A549 (cell line): ENCODE measurements around the gene GLRX2. TPM values are rescaled to one million over a fixed set of nuclear protein-coding genes. Genes with fewer than 3 reads are reported as not detected.

ENCODE experiments used
- ATAC-seq, 2 experiments: fragments of 200-7000 bp in 1 of 2; fragments of >200 bp in 1 of 2; cut with Nextera tagmentation in 1 of 2; cut with Tn5 transposase in 1 of 2; 3 replicates each; pipeline versions ENCODE4 v1.8.0 to v1.9.1; 2018 to 2020; ENCODE audit warnings: mild to moderate bottlenecking in 1 of 2, moderate library complexity in 1 of 2
- CTCF ChIA-PET: fragments of 300-600 bp; sonication (Branson Sonifier 250); formaldehyde crosslinking; extraction: SDS; loops from one replicate; lab custom pipeline; 2021; ENCODE audit warnings: antibody characterized with exemption, inconsistent platforms; lab: Yijun Ruan, JAX
- POLR2A ChIA-PET: fragments of 350-600 bp; formaldehyde crosslinking; extraction: SDS; loops from one replicate; lab custom pipeline; 2021; ENCODE audit warnings: antibody characterized with exemption, inconsistent platforms; lab: Yijun Ruan, JAX
- DNase-seq, 2 experiments: peaks; one replicate each; pipeline versions ENCODE4 v3.0.0 to v3.0.0-alpha.2; 2011 to 2016; ENCODE audit warnings: low read depth in 1 of 2, low spot score in 1 of 2
- FAIRE-seq: peaks from 2 replicates; lab custom pipeline; 2011; peaks lifted over from hg19 to GRCh38; lab: Jason Lieb, UNC
- H3K27ac ChIP-seq, 2 experiments: fragments of >200 bp; sonication (Bioruptor Twin); formaldehyde crosslinking; 3 replicates each; pipeline ENCODE4 v1.5.1; 2016 to 2017
- H3K4me1 ChIP-seq: fragments of >200 bp; sonication (Bioruptor Twin); formaldehyde crosslinking; 3 replicates; pipeline ENCODE4 v1.6.1; 2016
- H3K4me2 ChIP-seq: fragments of >200 bp; sonication (Bioruptor Twin); formaldehyde crosslinking; 3 replicates; pipeline ENCODE4 v1.6.1; 2016
- H3K4me3 ChIP-seq: fragments of >200 bp; sonication (Bioruptor Twin); formaldehyde crosslinking; 3 replicates; pipeline ENCODE4 v1.5.1; 2016
- H3K9me3 ChIP-seq: fragments of >200 bp; sonication (Bioruptor Twin); formaldehyde crosslinking; 3 replicates; pipeline ENCODE4 v1.6.1; 2016
- CBX2 ChIP-seq: fragments of 200-600 bp; sonication (generic); IDR thresholded peaks from 2 replicates; pipeline ENCODE4 v1.6.1; 2016; ENCODE audit warnings: low read depth, mild to moderate bottlenecking, borderline replicate concordance
- CBX8 ChIP-seq: fragments of 200-600 bp; sonication (generic); IDR thresholded peaks from 2 replicates; pipeline ENCODE4 v1.6.1; 2016
- CHD2 ChIP-seq: fragments of 150-350 bp; IDR thresholded peaks from 2 replicates; pipeline ENCODE4 v1.6.1; 2014; ENCODE audit warnings: low read length; ENCODE audit not compliant: partially characterized antibody
- CTCF ChIP-seq: fragments of >200 bp; sonication (Bioruptor Twin); formaldehyde crosslinking; IDR thresholded peaks from 3 replicates; pipeline ENCODE4 v1.5.1; 2016
- E2F6 ChIP-seq: IDR thresholded peaks from 2 replicates; pipeline ENCODE4 v1.6.1; 2012; ENCODE audit warnings: low read depth, borderline replicate concordance
- EHF ChIP-seq: fragments of 250-450 bp; sonication (Bioruptor Pico); IDR thresholded peaks from 2 replicates; pipeline ENCODE4 v1.5.0; 2020; ENCODE audit warnings: mild to moderate bottlenecking
- EHMT2 ChIP-seq: fragments of 200-600 bp; sonication (generic); IDR thresholded peaks from 2 replicates; pipeline ENCODE4 v1.6.1; 2016; ENCODE audit warnings: antibody characterized with exemption, low read depth, mild to moderate bottlenecking, moderate library complexity
- EP300 ChIP-seq, 2 experiments: fragments of >200 bp; sonication (Bioruptor Twin); formaldehyde crosslinking; IDR thresholded peaks; 2 replicates in 1 of 2; 3 replicates in 1 of 2; pipeline ENCODE4 v1.6.1; 2016 to 2017
- FOSL2 ChIP-seq, 2 experiments: fragments of 450-650 bp in 1 of 2; fragments of >200 bp in 1 of 2; sonication (Bioruptor Twin) in 1 of 2; formaldehyde crosslinking; IDR thresholded peaks; 2 replicates each; pipeline versions ENCODE4 v1.5.0 to v1.6.1; 2016 to 2020; ENCODE audit warnings: mild to moderate bottlenecking in 1 of 2, moderate library complexity in 1 of 2
- GATA3 ChIP-seq: IDR thresholded peaks from 2 replicates; pipeline ENCODE4 v1.6.1; 2012; ENCODE audit warnings: borderline replicate concordance
- HOXA7 ChIP-seq: fragments of 250-450 bp; sonication (Bioruptor Pico); IDR thresholded peaks from 2 replicates; pipeline ENCODE4 v1.5.0; 2020; ENCODE audit warnings: mild to moderate bottlenecking, moderate library complexity
- HOXB13 ChIP-seq: fragments of 250-450 bp; sonication (Bioruptor Pico); IDR thresholded peaks from 2 replicates; pipeline ENCODE4 v1.5.0; 2020; ENCODE audit warnings: low read depth, mild to moderate bottlenecking, moderate library complexity
- JUN ChIP-seq, 2 experiments: fragments of >200 bp; sonication (Bioruptor Twin); formaldehyde crosslinking; IDR thresholded peaks; 2 replicates in 1 of 2; 3 replicates in 1 of 2; pipeline ENCODE4 v1.6.1; 2016 to 2017
- KDM1A ChIP-seq: fragments of 200-600 bp; sonication (generic); IDR thresholded peaks from 2 replicates; pipeline ENCODE4 v1.6.1; 2016; ENCODE audit warnings: low read depth, mild to moderate bottlenecking
- KDM5A ChIP-seq: fragments of 200-600 bp; sonication (generic); IDR thresholded peaks from 2 replicates; pipeline ENCODE4 v1.6.1; 2016; ENCODE audit warnings: antibody characterized with exemption, mild to moderate bottlenecking
- MAX ChIP-seq: IDR thresholded peaks from 2 replicates; pipeline ENCODE4 v1.6.1; 2012
- NFE2L2 ChIP-seq: fragments of 150-350 bp; conservative IDR thresholded peaks from 2 replicates; pipeline ENCODE4 v1.6.1; 2014; ENCODE audit warnings: low read length
- PBX3 ChIP-seq: IDR thresholded peaks from 2 replicates; pipeline ENCODE4 v1.6.1; 2012
- RAD21 ChIP-seq, 2 experiments: fragments of >200 bp in 1 of 2; sonication (Bioruptor Twin) in 1 of 2; formaldehyde crosslinking in 1 of 2; IDR thresholded peaks in 1 of 2; conservative IDR thresholded peaks in 1 of 2; 2 replicates in 1 of 2; 3 replicates in 1 of 2; pipeline ENCODE4 v1.6.1; 2012 to 2018; ENCODE audit warnings: inconsistent platforms in 1 of 2
- RCOR1 ChIP-seq: fragments of 150-350 bp; IDR thresholded peaks from 2 replicates; pipeline ENCODE4 v1.6.1; 2014; ENCODE audit warnings: antibody characterized with exemption, low read length, low read depth
- RFX5 ChIP-seq: fragments of 450-650 bp; IDR thresholded peaks from 2 replicates; pipeline ENCODE4 v1.7.1; 2014; ENCODE audit warnings: antibody characterized with exemption, mild to moderate bottlenecking, moderate library complexity
- RNF2 ChIP-seq: fragments of 200-600 bp; sonication (generic); IDR thresholded peaks from 2 replicates; pipeline ENCODE4 v1.6.1; 2016; ENCODE audit warnings: low read depth, mild to moderate bottlenecking, antibody characterized with exemption, moderate library complexity, borderline replicate concordance
- SREBF2 ChIP-seq: fragments of 450-650 bp; IDR thresholded peaks from 2 replicates; pipeline ENCODE4 v1.6.1; 2014; ENCODE audit warnings: mild to moderate bottlenecking, moderate library complexity
- ZFP36 ChIP-seq: fragments of 450-650 bp; IDR thresholded peaks from 2 replicates; pipeline ENCODE4 v1.6.1; 2014; ENCODE audit warnings: borderline replicate concordance; ENCODE audit not compliant: partially characterized antibody
- ZSCAN20 ChIP-seq: fragments of 250-450 bp; sonication (Bioruptor Pico); IDR thresholded peaks from 2 replicates; pipeline ENCODE4 v1.8.0; 2022; ENCODE audit warnings: mild to moderate bottlenecking, moderate library complexity
- WGBS: methylation state at CpG from one replicate; pipeline ENCODE4 v1.1.6; 2017; ENCODE audit errors: missing lambda C conversion rate; 5-methylcytosine and 5-hydroxymethylcytosine counted together
- polyA plus RNA-seq, 4 experiments: library from polyadenylated mRNA; depleted of rRNA in 3 of 4; stranded (reverse); fragments of >200 nt; fragmentation: RNase III in 1 of 4; extraction: RNeasy Plus Mini Kit Qiagen cat#74134 plus additional on column Dnase treatment in 1 of 4; gene quantifications; 2 replicates in 3 of 4; 3 replicates in 1 of 4; pipeline ENCODE4 v1.2.3, GENCODE V29; 2011 to 2017
- TF ChIP-seq, protein P1 (sequence below): fragments of >200 bp; sonication (Bioruptor Twin); formaldehyde crosslinking; IDR thresholded peaks from 2 replicates; pipeline ENCODE4 v1.6.1; 2016
- TF ChIP-seq, protein P2 (sequence below): fragments of 250-450 bp; sonication (Bioruptor Pico); IDR thresholded peaks from 2 replicates; pipeline ENCODE4 v1.5.0; 2021; ENCODE audit warnings: mild to moderate bottlenecking, moderate library complexity, borderline replicate concordance

GLRX2 gene
- polyA plus RNA-seq, 2 of the 4 experiments (the other 2 are of a cell fraction): 52.4 to 64.8 TPM

- Histone ChIP-seq H3K9me3 (0 out of 3 replicates have a peak, but pooled peaks cover 4% of the 10 kb centered on the region), H3K27ac (no peak overlapping the region), H3K4me3 (no peak overlapping the region), H3K4me1 (peaks cover 6% of the 10 kb centered on the region; the same call in 1 of the 3 replicates), H3K4me2 (no peak overlapping the region)
- ChIA-PET POLR2A (no interaction called here), CTCF (no interaction called here)
- ATAC-seq (no peak), FAIRE-seq (no peak), DNase-seq (no peak)
- TF ChIP-seq KDM1A (no peak), GATA3 (no peak), ZSCAN20 (CRISPR knock-in tag) (no peak), EP300 (IDR thresholded peaks at IDR 0.05) (no peak), HOXB13 (CRISPR knock-in tag) (no peak), RCOR1 (no peak), MAX (no peak), FOSL2 (IDR thresholded peaks at IDR 0.05) (no peak), FOSL2 (CRISPR knock-in tag; IDR thresholded peaks at IDR 0.05) (no peak), CBX8 (no peak), KDM5A (no peak), SREBF2 (no peak), CTCF (no peak), RAD21 (conservative IDR thresholded peaks at IDR 0.05 in 1 of 2, IDR thresholded peaks at IDR 0.05 in 1 of 2) (no peak), CHD2 (no peak), HOXA7 (CRISPR knock-in tag) (no peak), RNF2 (no peak), RFX5 (no peak), EHF (no peak)
- TF ChIP-seq, protein P1, sequence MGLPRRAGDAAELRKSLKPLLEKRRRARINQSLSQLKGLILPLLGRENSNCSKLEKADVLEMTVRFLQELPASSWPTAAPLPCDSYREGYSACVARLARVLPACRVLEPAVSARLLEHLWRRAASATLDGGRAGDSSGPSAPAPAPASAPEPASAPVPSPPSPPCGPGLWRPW: no peak
- TF ChIP-seq, protein P2, sequence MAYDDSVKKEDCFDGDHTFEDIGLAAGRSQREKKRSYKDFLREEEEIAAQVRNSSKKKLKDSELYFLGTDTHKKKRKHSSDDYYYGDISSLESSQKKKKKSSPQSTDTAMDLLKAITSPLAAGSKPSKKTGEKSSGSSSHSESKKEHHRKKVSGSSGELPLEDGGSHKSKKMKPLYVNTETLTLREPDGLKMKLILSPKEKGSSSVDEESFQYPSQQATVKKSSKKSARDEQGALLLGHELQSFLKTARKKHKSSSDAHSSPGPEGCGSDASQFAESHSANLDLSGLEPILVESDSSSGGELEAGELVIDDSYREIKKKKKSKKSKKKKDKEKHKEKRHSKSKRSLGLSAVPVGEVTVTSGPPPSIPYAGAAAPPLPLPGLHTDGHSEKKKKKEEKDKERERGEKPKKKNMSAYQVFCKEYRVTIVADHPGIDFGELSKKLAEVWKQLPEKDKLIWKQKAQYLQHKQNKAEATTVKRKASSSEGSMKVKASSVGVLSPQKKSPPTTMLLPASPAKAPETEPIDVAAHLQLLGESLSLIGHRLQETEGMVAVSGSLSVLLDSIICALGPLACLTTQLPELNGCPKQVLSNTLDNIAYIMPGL (CRISPR knock-in tag): no peak
These were observed 39.3 kb downstream of the GLRX2 start for GRCh38 chr1:193065954-193066353.

DNA sequence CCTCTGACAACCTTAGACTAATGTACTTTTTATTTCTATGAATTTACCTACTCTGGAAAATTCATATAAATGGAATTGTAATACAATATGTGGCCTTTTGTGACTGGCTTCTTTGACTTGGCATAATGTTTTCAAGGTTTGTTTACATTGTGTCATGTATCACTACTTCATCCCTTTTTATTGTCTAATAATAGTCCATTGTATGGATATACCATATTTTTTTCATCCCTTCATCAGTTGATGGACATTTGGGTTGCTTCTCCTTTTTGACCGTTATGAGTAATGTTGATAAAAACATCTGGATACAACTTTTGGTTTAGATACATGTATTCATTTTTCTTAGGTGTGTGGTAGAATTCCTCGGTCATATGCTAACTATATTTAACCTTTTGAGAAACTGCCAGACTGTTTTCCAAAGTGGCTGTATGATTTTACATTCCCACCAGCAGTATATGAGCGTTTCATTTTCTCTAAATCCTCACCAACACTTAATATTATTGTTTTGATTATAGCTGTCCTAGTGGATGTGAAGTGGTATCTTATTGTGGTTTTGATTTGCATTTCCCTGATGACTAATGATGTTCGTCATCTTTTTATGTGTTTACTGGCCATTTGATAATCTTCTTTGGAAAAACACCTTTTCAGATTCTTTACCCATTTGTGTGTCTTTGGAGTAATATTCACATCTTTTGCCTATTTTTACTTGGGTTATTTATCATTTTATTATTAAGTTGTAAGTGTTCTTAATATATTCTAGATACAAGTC, 42.3 kb downstream of the GLRX2 start:
- H3K4me2 ChIP-seq: no peak overlapping the region
- H3K9me3 ChIP-seq: 0 out of 3 replicates have a peak, but pooled peaks cover 4% of the 10 kb centered on the region
- FAIRE-seq (no peak), DNase-seq (no peak), ATAC-seq (no peak)
- ChIA-PET CTCF (no interaction called here), POLR2A (no interaction called here)
- no peak for TF ChIP-seq EHMT2
- TF ChIP-seq PBX3: no peak
- TF ChIP-seq KDM1A: no peak
- TF ChIP-seq E2F6: no peak
- TF ChIP-seq ZFP36: no peak
- TF ChIP-seq JUN (IDR thresholded peaks at IDR 0.05): no peak
- no peak for TF ChIP-seq CBX2
- no peak for TF ChIP-seq NFE2L2
- peaks cover 11% of the 10 kb centered on the region for H3K4me1 ChIP-seq
- no peak overlapping the region for H3K4me3 ChIP-seq
- H3K27ac ChIP-seq: no peak overlapping the region
- 93% methylated on average over 4 of the region's 4 CpGs for WGBS
